Mononuclear cell (primary cell): Measurements from ENCODE around the gene FSTL5. TPM values are rescaled to one million over a fixed set of nuclear protein-coding genes. Genes with fewer than 3 reads are reported as not detected.

Source experiments
- H3K27me3 ChIP-seq: 2 replicates; pipeline ENCODE4 v1.6.0; 2011; ENCODE audit warnings: low read length, control low read depth; ENCODE audit not compliant: insufficient read depth
- H3K4me1 ChIP-seq: 2 replicates; pipeline ENCODE4 v1.5.1; 2011; ENCODE audit warnings: mild to moderate bottlenecking, low read length, control low read depth; ENCODE audit not compliant: insufficient read depth
- H3K4me3 ChIP-seq: 2 replicates; pipeline ENCODE4 v1.5.1; 2011; ENCODE audit warnings: mild to moderate bottlenecking, low read length, moderate library complexity
- H3K9me3 ChIP-seq: 2 replicates; pipeline ENCODE4 v1.5.1; 2011; ENCODE audit warnings: low read depth, mild to moderate bottlenecking, control low read depth, low read length
- total RNA-seq: library from RNA; depleted of rRNA; stranded (reverse); fragments of >200 nt; gene quantifications from one replicate; pipeline ENCODE4 v1.2.3, GENCODE V29; 2012

The FSTL5 gene
- total RNA-seq, 1 donor: under 0.01 TPM

- H3K9me3 ChIP-seq: no peaks in the 10 kb centered on the region
- no peaks in the 10 kb centered on the region for H3K4me1 ChIP-seq
- no peak overlapping the region for H3K4me3 ChIP-seq
- H3K27me3 ChIP-seq: no peaks in the 10 kb centered on the region
These were observed 146.8 kb downstream of the FSTL5 start for GRCh38 chr4:162016991-162017390.

- Histone ChIP-seq H3K4me1 (no peaks in the 10 kb centered on the region), H3K4me3 (no peak overlapping the region), H3K9me3 (no peaks in the 10 kb centered on the region), H3K27me3 (no peaks in the 10 kb centered on the region)
These were observed 147.6 kb downstream of the FSTL5 start for GRCh38 chr4:162016219-162016618.

- Histone ChIP-seq H3K9me3 (no peaks in the 10 kb centered on the region), H3K4me3 (no peak overlapping the region), H3K4me1 (no peaks in the 10 kb centered on the region), H3K27me3 (no peaks in the 10 kb centered on the region)
These were observed 148.7 kb downstream of the FSTL5 start for GRCh38 chr4:162015090-162015489.

- Histone ChIP-seq H3K27me3 (no peaks in the 10 kb centered on the region), H3K4me1 (no peaks in the 10 kb centered on the region), H3K4me3 (no peak overlapping the region), H3K9me3 (no peaks in the 10 kb centered on the region)
These were observed 152.7 kb downstream of the FSTL5 start for GRCh38 chr4:162011089-162011488.

GRCh38 chr4:162010362-162010761 lies 153.4 kb downstream of the FSTL5 start:
- Histone ChIP-seq H3K9me3 (no peaks in the 10 kb centered on the region), H3K4me1 (no peaks in the 10 kb centered on the region), H3K27me3 (no peaks in the 10 kb centered on the region), H3K4me3 (no peak overlapping the region)

GRCh38 chr4:161992317-161992716 lies 171.5 kb downstream of the FSTL5 start:
- H3K4me1 ChIP-seq: no peaks in the 10 kb centered on the region
- H3K27me3 ChIP-seq: no peaks in the 10 kb centered on the region
- no peak overlapping the region for H3K4me3 ChIP-seq
- no peaks in the 10 kb centered on the region for H3K9me3 ChIP-seq

GRCh38 chr4:161991811-161992210 lies 172.0 kb downstream of the FSTL5 start:
- H3K9me3 ChIP-seq: no peaks in the 10 kb centered on the region
- no peaks in the 10 kb centered on the region for H3K4me1 ChIP-seq
- no peaks in the 10 kb centered on the region for H3K27me3 ChIP-seq
- H3K4me3 ChIP-seq: no peak overlapping the region

- Histone ChIP-seq H3K4me3 (no peak overlapping the region), H3K27me3 (no peaks in the 10 kb centered on the region), H3K9me3 (no peaks in the 10 kb centered on the region), H3K4me1 (no peaks in the 10 kb centered on the region)
These were observed 173.1 kb downstream of the FSTL5 start for GRCh38 chr4:161990721-161991120.

- H3K4me1 ChIP-seq: no peaks in the 10 kb centered on the region
- H3K9me3 ChIP-seq: no peaks in the 10 kb centered on the region
- no peaks in the 10 kb centered on the region for H3K27me3 ChIP-seq
- no peak overlapping the region for H3K4me3 ChIP-seq
These were observed 174.9 kb downstream of the FSTL5 start for GRCh38 chr4:161988946-161989345.

- Histone ChIP-seq H3K4me1 (no peaks in the 10 kb centered on the region), H3K9me3 (no peaks in the 10 kb centered on the region), H3K27me3 (no peaks in the 10 kb centered on the region), H3K4me3 (no peak overlapping the region)
These were observed 176.2 kb downstream of the FSTL5 start for GRCh38 chr4:161987611-161988010.

GRCh38 chr4:161952382-161952781 lies 211.4 kb downstream of the FSTL5 start:
- Histone ChIP-seq H3K27me3 (no peaks in the 10 kb centered on the region), H3K9me3 (no peaks in the 10 kb centered on the region), H3K4me3 (no peak overlapping the region), H3K4me1 (no peaks in the 10 kb centered on the region)

GRCh38 chr4:161949946-161950725 lies 213.7 kb downstream of the FSTL5 start:
- H3K9me3 ChIP-seq: no peaks in the 10 kb centered on the region
- H3K4me1 ChIP-seq: no peaks in the 10 kb centered on the region
- H3K27me3 ChIP-seq: no peaks in the 10 kb centered on the region
- no peak overlapping the region for H3K4me3 ChIP-seq

- Histone ChIP-seq H3K27me3 (no peaks in the 10 kb centered on the region), H3K4me1 (no peaks in the 10 kb centered on the region), H3K4me3 (no peak overlapping the region), H3K9me3 (no peaks in the 10 kb centered on the region)
These were observed 215.6 kb downstream of the FSTL5 start for GRCh38 chr4:161948026-161948770.

GRCh38 chr4:161937596-161937995 lies 226.2 kb downstream of the FSTL5 start:
- no peak overlapping the region for H3K4me3 ChIP-seq
- no peaks in the 10 kb centered on the region for H3K9me3 ChIP-seq
- no peaks in the 10 kb centered on the region for H3K4me1 ChIP-seq
- no peaks in the 10 kb centered on the region for H3K27me3 ChIP-seq

- H3K4me3 ChIP-seq: no peak overlapping the region
- no peaks in the 10 kb centered on the region for H3K27me3 ChIP-seq
- H3K4me1 ChIP-seq: no peaks in the 10 kb centered on the region
- H3K9me3 ChIP-seq: no peaks in the 10 kb centered on the region
These were observed 226.9 kb downstream of the FSTL5 start for GRCh38 chr4:161936625-161937550.
